C4-2B (cell line): ENCODE data around the gene RGS7.

ENCODE experiments used
- CTCF ChIP-seq: fragments of 450-650 bp; conservative IDR thresholded peaks from 2 replicates; pipeline ENCODE4 v1.5.1; 2017; ENCODE audit warnings: mild to moderate bottlenecking
- ZFX ChIP-seq: fragments of 450-650 bp; IDR thresholded peaks from 2 replicates; pipeline ENCODE4 v1.6.1; 2017

GRCh38 chr1:240993004-240993403, 364.0 kb downstream of the RGS7 start:
- TF ChIP-seq CTCF (no peak), ZFX (no peak)
